K562 (cell line): ENCODE results near the gene SRRT. TPM values are rescaled to one million over a fixed set of nuclear protein-coding genes. Genes with fewer than 3 reads are reported as not detected.

Experiments
- ATAC-seq: fragments of 200-7000 bp; cut with Tn5 transposase; 3 replicates; pipeline ENCODE4 v1.9.1; 2020; ENCODE audit warnings: moderate library complexity
- BruUV-seq: library from RNA; stranded (reverse); fragments of 400-500 nt; replicated peaks from 2 replicates; lab custom pipeline; 2021; lab: Mats Ljungman, UMichigan
- CTCF ChIA-PET: fragments of 300-600 bp; formaldehyde crosslinking; extraction: SDS; loops from one replicate; lab custom pipeline; 2021; ENCODE audit warnings: low intra/inter-chr PET ratio; lab: Yijun Ruan, JAX
- POLR2A ChIA-PET: fragments of 300-600, 350-650 bp; sonication (Branson Sonifier 250); formaldehyde crosslinking; extraction: SDS; loops from one replicate; lab custom pipeline; 2021; ENCODE audit warnings: antibody characterized with exemption, inconsistent platforms; lab: Yijun Ruan, JAX
- DNase-seq, 4 experiments: peaks; one replicate each; pipeline versions ENCODE4 v3.0.0 to v3.0.0-alpha.2; 2011 to 2018; ENCODE audit warnings: low spot score in 3 of 4, mixed read lengths in 3 of 4; ENCODE audit errors: extremely low read depth in 1 of 4
- FAIRE-seq: peaks from 2 replicates; lab custom pipeline; 2011; peaks lifted over from hg19 to GRCh38; lab: Jason Lieb, UNC
- H2AFZ ChIP-seq: 2 replicates; pipeline ENCODE4 v1.6.0; 2011; ENCODE audit warnings: low read depth, low read length, control low read depth, inconsistent platforms
- H3K27ac ChIP-seq: fragments of 200-600 bp; 3 replicates; pipeline ENCODE4 v1.8.0; 2011; ENCODE audit warnings: low read depth, mild to moderate bottlenecking, control low read depth, inconsistent platforms, low read length, moderate library complexity, mixed read lengths; ENCODE audit errors: extremely low read depth
- H3K27me3 ChIP-seq, 2 experiments: fragments of 300-600 bp in 1 of 2; 2 replicates in 1 of 2; 3 replicates in 1 of 2; pipeline versions ENCODE4 v1.6.0 to v1.8.0; 2011; ENCODE audit warnings: inconsistent platforms in 2 of 2, low read length in 2 of 2, mild to moderate bottlenecking in 1 of 2, mixed read lengths in 1 of 2, moderate library complexity in 1 of 2; ENCODE audit not compliant: control insufficient read depth in 2 of 2, insufficient read depth in 2 of 2
- H3K36me3 ChIP-seq: fragments of 300-600 bp; 3 replicates; pipeline ENCODE4 v1.8.0; 2011; ENCODE audit warnings: mild to moderate bottlenecking, low read length, inconsistent platforms; ENCODE audit not compliant: control insufficient read depth, insufficient read depth
- H3K4me1 ChIP-seq, 2 experiments: fragments of 200-600 bp in 1 of 2; replicated peaks in 1 of 2; 2 replicates in 1 of 2; 3 replicates in 1 of 2; pipeline versions ENCODE4 v1.5.1 to v1.8.0; 2011; ENCODE audit warnings: inconsistent platforms in 2 of 2, low read length in 2 of 2, mild to moderate bottlenecking in 1 of 2, mixed read lengths in 1 of 2, moderate library complexity in 1 of 2; ENCODE audit not compliant: control insufficient read depth in 2 of 2, insufficient read depth in 2 of 2
- H3K4me2 ChIP-seq: 2 replicates; pipeline ENCODE4 v1.6.1; 2011; ENCODE audit warnings: low read length, control low read depth, inconsistent platforms, mixed read lengths; ENCODE audit not compliant: insufficient read depth
- H3K4me3 ChIP-seq: fragments of 200-600 bp; sonication (generic), shearing (Covaris generic); 2 replicates; pipeline ENCODE4 v1.5.1; 2016; ENCODE audit warnings: control low read depth, inconsistent platforms
- H3K79me2 ChIP-seq: fragments of 200-600 bp; 3 replicates; pipeline ENCODE4 v1.8.0; 2011; ENCODE audit warnings: low read length, inconsistent platforms; ENCODE audit not compliant: control insufficient read depth, insufficient read depth
- H3K9ac ChIP-seq, 2 experiments: 2 replicates each; pipeline versions ENCODE4 v1.6.0 to v1.6.1; 2011; ENCODE audit warnings: low read depth in 2 of 2, low read length in 2 of 2, control low read depth in 1 of 2, inconsistent platforms in 1 of 2, mild to moderate bottlenecking in 1 of 2, mixed read lengths in 1 of 2; ENCODE audit not compliant: insufficient read depth in 1 of 2
- H3K9me1 ChIP-seq: one replicate; pipeline ENCODE4 v1.6.0; 2011; ENCODE audit warnings: inconsistent platforms, mild to moderate bottlenecking, low read length, moderate library complexity; ENCODE audit not compliant: control insufficient read depth, insufficient read depth
- H3K9me3 ChIP-seq: replicated peaks from 2 replicates; pipeline ENCODE4 v1.5.1; 2011; ENCODE audit warnings: low read depth, low read length, inconsistent platforms; ENCODE audit not compliant: control insufficient read depth, insufficient read depth
- H4K20me1 ChIP-seq: replicated peaks from 2 replicates; pipeline ENCODE4 v1.6.1; 2011; ENCODE audit warnings: low read length, inconsistent platforms, mixed read lengths; ENCODE audit not compliant: control insufficient read depth, insufficient read depth
- CREM ChIP-seq: IDR thresholded peaks from 2 replicates; pipeline ENCODE4 v1.6.1; 2014; ENCODE audit warnings: antibody characterized with exemption, low read depth
- CXXC5 ChIP-seq: fragments of 250-450 bp; sonication (Bioruptor Pico); IDR thresholded peaks from 2 replicates; pipeline ENCODE4 v1.8.0; 2022; ENCODE audit warnings: inconsistent platforms, mild to moderate bottlenecking, moderate library complexity
- DPF2 ChIP-seq: fragments of 450-650 bp; IDR thresholded peaks from 2 replicates; pipeline ENCODE4 v1.6.1; 2016
- FOXO4 ChIP-seq: fragments of 450-650 bp; formaldehyde crosslinking; IDR thresholded peaks from 2 replicates; pipeline ENCODE4 v1.4.0; 2020; ENCODE audit warnings: mild to moderate bottlenecking, moderate library complexity
- KAT7 ChIP-seq: sonication (generic); formaldehyde crosslinking; IDR thresholded peaks from 2 replicates; pipeline ENCODE4 v1.8.0; 2022; ENCODE audit warnings: missing genetic modification reagents, mild to moderate bottlenecking, borderline replicate concordance
- MBD2 ChIP-seq: sonication (generic); IDR thresholded peaks from 2 replicates; pipeline ENCODE4 v1.6.1; 2016; ENCODE audit warnings: low read depth, borderline replicate concordance
- MEIS2 ChIP-seq: fragments of 450-650 bp; IDR thresholded peaks from 2 replicates; pipeline ENCODE4 v1.6.1; 2014; ENCODE audit warnings: mild to moderate bottlenecking; ENCODE audit not compliant: partially characterized antibody
- MTF1 ChIP-seq: fragments of 250-450 bp; sonication (Bioruptor Pico); IDR thresholded peaks from 2 replicates; pipeline ENCODE4 v1.9.0; 2021; ENCODE audit warnings: moderate library complexity, mild to moderate bottlenecking, inconsistent platforms, borderline replicate concordance
- OTX1 ChIP-seq: fragments of 450-650 bp; formaldehyde crosslinking; IDR thresholded peaks from 2 replicates; pipeline ENCODE4 v1.4.0; 2022; ENCODE audit warnings: mild to moderate bottlenecking
- PTTG1 ChIP-seq: fragments of 450-650 bp; IDR thresholded peaks from 2 replicates; pipeline ENCODE4 v1.6.1; 2016; ENCODE audit warnings: low read depth, mild to moderate bottlenecking, missing genetic modification characterization, missing compliant biosample characterization
- ZZZ3 ChIP-seq: fragments of 450-650 bp; IDR thresholded peaks from 2 replicates; pipeline ENCODE4 v1.6.1; 2016; ENCODE audit warnings: antibody characterized with exemption, mild to moderate bottlenecking, moderate library complexity
- WGBS: fragments of 100-300 bp; shearing (Covaris generic); methylation state at CpG from one replicate; pipeline ENCODE4 v1.1.6; 2016; ENCODE audit warnings: low coverage, mixed read lengths; ENCODE audit not compliant: insufficient coverage; ENCODE audit errors: missing lambda C conversion rate; 5-methylcytosine and 5-hydroxymethylcytosine counted together
- in situ Hi-C: fragments of 300-500 bp; cut with MboI; formaldehyde crosslinking; loops from 4 replicates; pipeline ENCODE4 v1.15.0; 2018; ENCODE audit warnings: inconsistent platforms, mixed read lengths
- intact Hi-C: fragments of 100-400 bp; cut with micrococcal nuclease; formaldehyde crosslinking; loops from 2 replicates; pipeline ENCODE4 v1.14.2; 2022
- polyA plus RNA-seq, 8 experiments: library from polyadenylated mRNA; depleted of rRNA in 4 of 8; stranded (reverse) in 5 of 8; unstranded in 3 of 8; fragments of >200 nt; fragmentation: Nextera tagmentation in 2 of 8; fragmentation: Illumina TruSeq in 1 of 8; extraction: Ambion mirVana in 2 of 8; extraction: Trizol in 1 of 8; gene quantifications; 2 replicates each; pipeline versions ENCODE4 v1.2.1 to v1.2.3, GENCODE V29; 2011 to 2014; ENCODE audit warnings: inconsistent platforms in 1 of 8, missing spikeins in 1 of 8
- total RNA-seq, 7 experiments: library from RNA; depleted of rRNA in 6 of 7; stranded (reverse); fragments of >200 nt in 6 of 7; fragmentation: Illumina TruSeq in 2 of 7; extraction: Trizol in 2 of 7; gene quantifications; 2 replicates each; pipeline versions ENCODE4 v1.2.1 to v1.2.3, GENCODE V29; 2011 to 2021; ENCODE audit warnings: low replicate concordance in 1 of 7
- TF ChIP-seq, protein P1 (sequence below): fragments of 250-450 bp; sonication (Bioruptor Pico); IDR thresholded peaks from 2 replicates; pipeline ENCODE4 v1.5.0; 2021

Gene SRRT
- total and polyA plus RNA-seq, 9 of the 15 experiments (the other 6 are each of a cell fraction or from before 2014, with no cell fraction given): 10.3 to 263 (median 84.4) TPM

GRCh38 chr7:100839361-100839760 lies 35.5 kb upstream of the SRRT start:
- Histone ChIP-seq H4K20me1 (no peaks in the 10 kb centered on the region), H3K9me1 (no peaks in the 10 kb centered on the region), H3K36me3 (no peaks in the 10 kb centered on the region), H3K4me1 (peaks cover 14 to 42% of the 10 kb centered on the region in 2 experiments; a peak in 4 of 5 replicates), H3K27ac (no peak overlapping the region), H3K79me2 (no peaks in the 10 kb centered on the region), H3K9ac (peak overlapping the region in 1 of 2 experiments; percentile 31; a peak in 2 of 4 replicates), H2AFZ (no peak overlapping the region), H3K4me2 (no peak overlapping the region), H3K9me3 (no peaks in the 10 kb centered on the region), H3K27me3 (no peaks in the 10 kb centered on the region), H3K4me3 (no peak overlapping the region)
- in situ Hi-C loops (no loop called here), intact Hi-C loops (no loop called here)
- WGBS: 95% methylated on average over 18 of the region's 18 CpGs
- DNase-seq (no peak), FAIRE-seq (no peak), ATAC-seq (no peak)
- CTCF ChIA-PET: no interaction called here
- BruUV-seq: no TSS peak
- no peak for TF ChIP-seq CXXC5 (CRISPR knock-in tag)
- no peak for TF ChIP-seq MBD2
- TF ChIP-seq OTX1 (CRISPR knock-in tag): no peak
- no peak for TF ChIP-seq ZZZ3
- no peak for TF ChIP-seq FOXO4
- TF ChIP-seq KAT7 (CRISPR knock-in tag): no peak
- TF ChIP-seq, protein P1, sequence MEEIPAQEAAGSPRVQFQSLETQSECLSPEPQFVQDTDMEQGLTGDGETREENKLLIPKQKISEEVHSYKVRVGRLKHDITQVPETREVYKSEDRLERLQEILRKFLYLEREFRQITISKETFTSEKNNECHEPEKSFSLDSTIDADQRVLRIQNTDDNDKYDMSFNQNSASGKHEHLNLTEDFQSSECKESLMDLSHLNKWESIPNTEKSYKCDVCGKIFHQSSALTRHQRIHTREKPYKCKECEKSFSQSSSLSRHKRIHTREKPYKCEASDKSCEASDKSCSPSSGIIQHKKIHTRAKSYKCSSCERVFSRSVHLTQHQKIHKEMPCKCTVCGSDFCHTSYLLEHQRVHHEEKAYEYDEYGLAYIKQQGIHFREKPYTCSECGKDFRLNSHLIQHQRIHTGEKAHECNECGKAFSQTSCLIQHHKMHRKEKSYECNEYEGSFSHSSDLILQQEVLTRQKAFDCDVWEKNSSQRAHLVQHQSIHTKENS (CRISPR knock-in tag): no peak
- no peak for TF ChIP-seq MEIS2
- TF ChIP-seq CREM: no peak
- TF ChIP-seq MTF1 (CRISPR knock-in tag): no peak
- no peak for TF ChIP-seq DPF2
- TF ChIP-seq PTTG1 (tag): no peak
- POLR2A ChIA-PET: no interaction called here
